GM18868 (cell line): ENCODE results near the gene CNNM1.

Experiments
- ATAC-seq: cut with Tn5 transposase; IDR thresholded peaks from one replicate; pipeline ENCODE4 v1.9.1; 2021; ENCODE audit warnings: mild to moderate bottlenecking, moderate library complexity; ENCODE audit not compliant: unreplicated experiment

The CNNM1 gene

DNA sequence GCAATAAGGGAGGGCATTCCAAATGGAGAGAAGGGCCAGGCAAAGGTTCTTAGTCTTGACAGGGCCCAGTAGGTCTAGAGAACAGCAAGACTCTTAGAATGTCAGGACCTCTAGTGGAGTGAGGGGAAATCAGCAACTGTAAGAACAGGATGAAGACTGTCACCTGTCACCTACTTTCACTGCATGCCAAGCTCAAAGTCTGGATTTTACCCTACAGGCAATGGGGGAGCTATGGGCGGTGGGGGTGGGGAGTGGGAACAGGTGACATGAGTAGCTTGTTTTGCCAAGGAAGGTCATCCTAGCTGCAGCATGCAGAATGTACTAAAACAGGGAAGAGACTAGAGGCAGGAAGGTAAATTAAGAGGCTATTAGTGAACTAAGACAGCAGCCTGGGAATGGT is 82.9 kb downstream of the CNNM1 start:
- no peak for ATAC-seq

GRCh38 chr10:99418910-99419624 is 89.9 kb downstream of the CNNM1 start:
- ATAC-seq: no peak

DNA sequence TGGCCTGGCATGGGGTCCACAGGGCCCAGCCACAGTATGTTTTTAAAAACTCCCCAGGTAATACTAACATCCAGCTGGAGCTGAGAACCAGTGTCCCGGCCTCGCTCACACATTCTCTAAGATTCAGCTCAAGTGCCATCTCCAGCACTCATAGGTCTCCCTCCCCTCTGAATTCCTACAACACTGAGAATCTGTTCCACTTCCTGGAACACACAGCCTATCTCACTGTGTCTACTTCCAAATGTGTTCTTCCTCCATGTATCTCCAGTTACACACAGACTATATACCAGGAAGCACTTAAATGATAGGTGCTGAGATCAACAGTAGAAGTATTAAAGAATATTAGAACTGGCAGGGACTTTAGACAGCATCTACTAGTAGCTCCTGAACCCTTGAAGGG is 90.5 kb downstream of the CNNM1 start:
- ATAC-seq: no peak

- no peak for ATAC-seq
Measured at GRCh38 chr10:99421233-99421739, 92.1 kb downstream of the CNNM1 start.

- no peak for ATAC-seq
Measured at GRCh38 chr10:99422529-99423096, 93.5 kb downstream of the CNNM1 start.

DNA sequence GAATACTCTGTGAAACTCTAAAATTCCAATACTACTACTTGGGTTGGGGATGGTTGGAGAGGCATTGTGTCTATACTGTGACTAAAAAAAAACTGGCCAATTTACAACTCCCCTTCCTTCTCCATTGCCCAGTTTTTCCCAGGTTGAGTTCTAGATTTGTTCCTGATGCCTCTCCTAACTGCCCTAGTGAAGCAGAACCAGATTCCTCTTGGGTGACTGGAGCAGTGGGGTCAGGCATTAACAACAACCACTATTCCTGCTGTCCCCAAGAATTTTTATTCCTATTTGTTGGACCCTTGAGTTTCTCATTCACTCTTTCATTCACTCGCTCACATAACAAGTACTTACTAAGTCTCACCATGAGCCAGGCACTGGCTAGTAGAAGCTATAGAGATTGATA is 95.5 kb downstream of the CNNM1 start:
- ATAC-seq: no peak

- ATAC-seq: no peak
Measured at GRCh38 chr10:99425204-99425603, 96.0 kb downstream of the CNNM1 start.

DNA sequence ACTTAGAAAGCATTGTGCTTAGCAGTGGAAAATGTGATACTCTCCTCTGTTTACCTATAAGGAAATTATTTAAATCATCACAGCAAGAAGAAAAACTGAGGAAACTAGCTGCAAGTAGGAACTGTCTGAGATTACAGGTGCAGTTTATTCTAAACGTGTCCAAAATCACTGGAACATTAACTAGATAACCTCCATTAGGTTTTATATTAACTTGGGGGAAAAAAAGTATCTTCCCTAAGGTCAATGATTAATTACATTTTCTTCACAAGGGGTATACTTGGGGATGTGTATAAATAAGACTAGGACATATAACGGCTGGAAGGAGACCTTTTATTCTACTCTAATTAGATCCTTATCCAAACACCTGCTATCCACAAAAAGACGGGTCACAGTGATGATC is 97.5 kb downstream of the CNNM1 start:
- no peak for ATAC-seq

- no peak for ATAC-seq
Measured at GRCh38 chr10:99427566-99428190, 98.5 kb downstream of the CNNM1 start.

GRCh38 chr10:99429517-99430095 is 100.5 kb downstream of the CNNM1 start:
- ATAC-seq: no peak

GRCh38 chr10:99430116-99430450 is 100.9 kb downstream of the CNNM1 start:
- peak; percentile 12 for ATAC-seq

- peak; percentile 96 for ATAC-seq
Measured at GRCh38 chr10:99430451-99431189, 101.5 kb downstream of the CNNM1 start, which contains the start of gene GOT1. Gene GOT1, minus strand, starts transcription at chr10:99430624. Its CDS starts 59 bp downstream, at chr10:99430565.

- no peak for ATAC-seq
Measured at GRCh38 chr10:99431190-99431760, 102.1 kb downstream of the CNNM1 start.

GRCh38 chr10:99432047-99432446 is 102.9 kb downstream of the CNNM1 start:
- no peak for ATAC-seq

- ATAC-seq: no peak
Measured at GRCh38 chr10:99432881-99433280, 103.7 kb downstream of the CNNM1 start.

- ATAC-seq: no peak
Measured at GRCh38 chr10:99433378-99434020, 104.3 kb downstream of the CNNM1 start.

DNA sequence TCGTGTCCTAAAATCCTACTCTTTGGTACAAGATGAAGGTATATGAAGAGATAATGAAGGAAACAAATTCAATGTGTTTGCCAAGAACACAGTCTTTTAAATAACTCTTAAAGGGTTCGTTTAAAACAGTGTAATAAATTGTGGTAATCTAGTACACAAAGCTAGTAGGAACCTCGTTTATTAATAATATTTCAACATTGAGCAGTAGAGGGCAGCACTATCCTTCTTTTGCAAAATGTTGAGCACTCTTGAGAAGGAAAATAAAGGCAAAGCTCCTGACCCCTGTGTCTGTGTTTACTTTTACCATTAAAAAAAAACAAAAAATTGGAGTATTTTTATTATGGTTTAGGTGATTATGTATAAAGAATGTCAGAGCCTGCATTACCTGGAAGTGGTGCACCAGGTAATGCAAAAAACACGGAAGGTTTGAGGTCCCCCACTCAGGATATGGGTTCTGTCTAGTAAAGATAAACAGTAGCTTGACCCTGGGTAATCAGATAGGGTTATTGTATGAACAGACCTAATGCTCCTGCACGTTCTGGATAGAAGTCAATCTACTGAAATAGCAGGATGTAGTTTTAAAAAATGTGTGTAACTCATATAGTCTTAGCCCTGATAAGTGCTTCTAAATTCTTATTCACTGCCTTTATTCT is 107.0 kb downstream of the CNNM1 start:
- peak; percentile 72 for ATAC-seq

DNA sequence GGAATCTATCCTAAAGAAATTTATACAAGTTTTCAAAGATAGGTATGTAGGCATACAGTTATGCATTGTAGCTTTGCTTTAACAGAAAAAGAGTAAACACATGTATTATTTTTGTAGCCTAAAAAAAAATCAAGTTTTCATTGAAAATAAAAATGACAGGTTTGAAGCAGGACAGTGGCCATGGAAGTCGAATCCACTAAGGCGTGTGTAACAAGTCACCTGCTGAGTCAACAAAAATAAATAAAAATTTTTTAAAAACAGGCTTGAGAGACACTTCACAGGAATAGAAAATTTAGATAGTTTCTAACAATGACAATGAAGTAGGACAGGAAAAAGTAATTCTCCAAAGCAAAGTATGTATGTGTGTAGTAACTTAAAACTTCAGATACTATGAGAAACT is 109.7 kb downstream of the CNNM1 start:
- no peak for ATAC-seq

DNA sequence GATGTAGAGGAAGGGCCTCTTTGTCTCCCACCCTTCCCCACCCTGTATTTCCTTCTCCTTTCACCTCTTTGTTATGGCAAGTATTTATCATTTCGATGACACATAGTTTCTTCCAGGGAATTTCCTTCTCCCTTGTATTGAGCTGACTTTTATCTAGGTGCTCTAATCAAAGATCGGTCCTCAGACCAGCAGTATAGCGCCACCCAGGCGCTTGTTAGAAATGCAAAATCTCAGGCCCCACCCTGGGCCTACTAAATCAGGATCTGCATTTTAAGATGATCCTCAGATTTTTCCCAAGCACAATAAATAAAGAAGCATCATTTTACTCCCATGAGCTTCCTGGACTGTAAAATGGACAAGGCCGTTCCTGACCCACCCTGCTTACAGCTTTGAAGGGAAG is 113.2 kb downstream of the CNNM1 start:
- no peak for ATAC-seq

DNA sequence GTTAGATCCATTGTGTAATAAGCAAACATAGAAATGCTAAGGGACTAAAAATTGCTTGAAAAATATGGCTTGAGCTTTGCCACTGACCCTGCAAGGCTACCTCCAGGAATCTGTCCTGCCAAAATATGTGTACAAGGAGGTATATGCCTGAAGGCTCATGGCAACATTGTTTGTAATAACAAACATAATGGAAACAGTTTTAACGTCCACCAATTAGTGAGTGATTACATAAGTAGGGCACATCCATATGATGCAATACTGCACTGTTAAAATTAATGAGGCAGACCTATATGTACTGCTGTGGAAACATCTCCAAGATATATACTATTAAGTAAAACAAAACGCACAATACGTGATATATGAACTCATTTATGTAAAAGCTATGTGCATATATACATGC is 114.3 kb downstream of the CNNM1 start:
- no peak for ATAC-seq
